Kidney (tissue), 14 donors: ENCODE measurements around the gene UBE2M. TPM values are rescaled to one million over a fixed set of nuclear protein-coding genes. Genes with fewer than 3 reads are reported as not detected.

Source experiments
- DNase-seq, 5 donors: peaks; one replicate each; pipeline ENCODE4 v3.0.0-alpha.2; 2013 to 2020
- FAIRE-seq: peaks from 2 replicates; lab custom pipeline; 2012; peaks lifted over from hg19 to GRCh38; lab: Jason Lieb, UNC
- H3K27ac ChIP-seq, 2 donors: one replicate each; pipeline ENCODE4 v1.7.0; 2013; ENCODE audit warnings: low read depth in 2 of 2, low read length in 2 of 2, inconsistent platforms in 1 of 2
- H3K27me3 ChIP-seq: one replicate; pipeline ENCODE4 v1.7.1; 2013; ENCODE audit warnings: low read length, inconsistent platforms; ENCODE audit not compliant: control insufficient read depth, insufficient read depth
- H3K36me3 ChIP-seq, 3 donors: one replicate each; pipeline versions ENCODE4 v1.7.0 to v1.7.1; 2013; ENCODE audit warnings: low read length in 3 of 3, control low read depth in 1 of 3, inconsistent platforms in 1 of 3; ENCODE audit not compliant: insufficient read depth in 3 of 3, control insufficient read depth in 2 of 3
- H3K4me1 ChIP-seq, 3 donors: one replicate each; pipeline versions ENCODE4 v1.7.0 to v1.7.1; 2013; ENCODE audit warnings: low read length in 3 of 3, inconsistent platforms in 1 of 3, low read depth in 1 of 3; ENCODE audit not compliant: control insufficient read depth in 2 of 3, insufficient read depth in 2 of 3
- H3K4me3 ChIP-seq, 3 donors: one replicate each; pipeline versions ENCODE4 v1.7.0 to v1.8.1; 2013; ENCODE audit warnings: low read length in 3 of 3, control low read depth in 1 of 3, inconsistent platforms in 1 of 3
- H3K9ac ChIP-seq, 3 donors: one replicate each; pipeline versions ENCODE4 v1.7.0 to v1.7.1; 2013; ENCODE audit warnings: low read length in 3 of 3, control low read depth in 1 of 3, inconsistent platforms in 1 of 3
- H3K9me3 ChIP-seq, 3 donors: one replicate each; pipeline versions ENCODE4 v1.7.0 to v1.7.1; 2013; ENCODE audit warnings: low read length in 3 of 3, control low read depth in 1 of 3, inconsistent platforms in 1 of 3; ENCODE audit not compliant: control insufficient read depth in 2 of 3, insufficient read depth in 1 of 3
- CTCF ChIP-seq: IDR thresholded peaks from 3 replicates; pipeline ENCODE4 v1.5.1; 2012; ENCODE audit warnings: mild to moderate bottlenecking, moderate library complexity, borderline replicate concordance; ENCODE audit not compliant: insufficient read depth; ENCODE audit errors: extremely low read depth
- intact Hi-C: fragments of 100-400 bp; cut with DNase I; formaldehyde crosslinking; loops from one replicate; pipeline ENCODE4 v1.11.1; 2022
- polyA plus RNA-seq: library from polyadenylated mRNA; stranded (reverse); fragments of 350-450 nt; fragmentation: Illumina TruSeq; extraction: RNeasy Lipid Tissue Mini Kit (QIAGEN cat#74804); gene quantifications from one replicate; pipeline ENCODE4 v1.2.3, GENCODE V29; 2014; ENCODE audit warnings: low read depth, low replicate concordance; ENCODE audit not compliant: insufficient read depth
- total RNA-seq: library from RNA; stranded (reverse); fragmentation: NEBNext Ultra II Directional; extraction: Animal tissue kit (Norgen Biotek cat#: 25700); gene quantifications from one replicate; pipeline ENCODE4 v1.2.1, GENCODE V29; 2021
- donor health status: control.
- donor health status: control.
- donor health status: control.
- donor health status: control.
- donor health status: control.
- donor health status: DM: yes; HTN: yes; CAD: no.
- donor health status: Normal renal cell carcinoma (clear cell type).

Gene UBE2M
- total and polyA plus RNA-seq, 2 donors from 2014 or later = 60.4 to 98.0 TPM

- H3K4me3 ChIP-seq = peak overlapping the region; percentile 20 to 51 (median 42)
- FAIRE-seq = no peak
- DNase-seq = peak in 1 of 5 donors; percentile 63
- H3K9ac ChIP-seq = peak overlapping the region in 1 of 3 donors; percentile 34
- no peak overlapping the region for H3K27ac ChIP-seq
- no peak for TF ChIP-seq CTCF
- H3K27me3 ChIP-seq = no peaks in the 10 kb centered on the region
- peaks cover 4 to 29% (median 7%) of the 10 kb centered on the region in 3 donors for H3K4me1 ChIP-seq
- H3K36me3 ChIP-seq = peaks cover 0 to 10% (median 7%) of the 10 kb centered on the region in 3 donors
- no peaks in the 10 kb centered on the region for H3K9me3 ChIP-seq
- intact Hi-C loops = no loop called here
Measured at GRCh38 chr19:58514564-58515022, 43.8 kb downstream of the UBE2M start.

- Histone ChIP-seq H3K9ac (peak overlapping the region in 2 of 3 donors; percentile 29 to 65), H3K36me3 (peaks cover 0 to 10% (median 7%) of the 10 kb centered on the region in 3 donors), H3K27ac (peak overlapping the region; percentile 50 to 74), H3K27me3 (no peaks in the 10 kb centered on the region), H3K4me1 (peaks cover 4 to 29% (median 7%) of the 10 kb centered on the region in 3 donors), H3K9me3 (no peaks in the 10 kb centered on the region), H3K4me3 (peak overlapping the region; percentile 51 to 61 (median 54))
- intact Hi-C loops = no loop called here
- TF ChIP-seq CTCF = peak; percentile 90
- DNase-seq (peak; percentile 91 to 96 (median 94)), FAIRE-seq (no peak)
Measured at GRCh38 chr19:58513694-58514563, 44.5 kb downstream of the UBE2M start.

- Histone ChIP-seq H3K27ac (peak overlapping the region in 1 of 2 donors; percentile 74), H3K27me3 (no peaks in the 10 kb centered on the region), H3K9me3 (no peaks in the 10 kb centered on the region), H3K4me1 (peaks cover under 1 to 23% (median 3%) of the 10 kb centered on the region in 3 donors), H3K4me3 (no peak overlapping the region), H3K36me3 (peaks cover 0 to 10% (median 7%) of the 10 kb centered on the region in 3 donors), H3K9ac (peak overlapping the region in 1 of 3 donors; percentile 65)
- FAIRE-seq (no peak), DNase-seq (peak in 1 of 5 donors; percentile 42)
- no peak for TF ChIP-seq CTCF
- intact Hi-C loops = no loop called here
Measured at GRCh38 chr19:58513213-58513693, 45.2 kb downstream of the UBE2M start.
